NCI-H524 treated with DMSO at 0.1 percent for 48 hours (cell line): ENCODE measurements around the gene PITPNM3.
A peak's percentile ranks its signal among the peaks of the same experiment; 100 is the strongest.

Source experiments
- DNase-seq: peaks from one replicate; lab custom pipeline; 2025; lab: John Stamatoyannopoulos, UW

The PITPNM3 gene

GRCh38 chr17:6551869-6552531 is 4.4 kb downstream of the PITPNM3 start:
- no peak for DNase-seq

- DNase-seq = no peak
These were observed 5.0 kb downstream of the PITPNM3 start for GRCh38 chr17:6551356-6551755.

GRCh38 chr17:6549384-6550036 is 6.8 kb downstream of the PITPNM3 start:
- no peak for DNase-seq

- no peak for DNase-seq
These were observed 7.6 kb downstream of the PITPNM3 start for GRCh38 chr17:6548578-6549330.

- DNase-seq = no peak
These were observed 8.3 kb downstream of the PITPNM3 start for GRCh38 chr17:6548034-6548433.

- DNase-seq = peak; percentile 35
These were observed 9.0 kb downstream of the PITPNM3 start for GRCh38 chr17:6547336-6547735.

- DNase-seq = no peak
These were observed 10.2 kb downstream of the PITPNM3 start for GRCh38 chr17:6546069-6546718.

- no peak for DNase-seq
These were observed 11.1 kb downstream of the PITPNM3 start for GRCh38 chr17:6545291-6545690.

GRCh38 chr17:6544011-6544370 is 12.4 kb downstream of the PITPNM3 start:
- DNase-seq = no peak

- DNase-seq = no peak
These were observed 13.0 kb downstream of the PITPNM3 start for GRCh38 chr17:6543079-6544010.

GRCh38 chr17:6542577-6542976 is 13.8 kb downstream of the PITPNM3 start:
- no peak for DNase-seq

- no peak for DNase-seq
These were observed 14.5 kb downstream of the PITPNM3 start for GRCh38 chr17:6541886-6542285.

- DNase-seq = no peak
These were observed 16.5 kb downstream of the PITPNM3 start for GRCh38 chr17:6539871-6540270.

- no peak for DNase-seq
These were observed 19.7 kb downstream of the PITPNM3 start for GRCh38 chr17:6536566-6537065.

- no peak for DNase-seq
These were observed 20.3 kb downstream of the PITPNM3 start for GRCh38 chr17:6536053-6536452.

GRCh38 chr17:6534846-6535514 is 21.4 kb downstream of the PITPNM3 start:
- no peak for DNase-seq

GRCh38 chr17:6532441-6532885 is 23.9 kb downstream of the PITPNM3 start:
- no peak for DNase-seq

GRCh38 chr17:6531575-6531974 is 24.8 kb downstream of the PITPNM3 start:
- DNase-seq = no peak

- DNase-seq = no peak
These were observed 25.9 kb downstream of the PITPNM3 start for GRCh38 chr17:6530324-6530920.

- DNase-seq = no peak
These were observed 27.8 kb downstream of the PITPNM3 start for GRCh38 chr17:6528557-6528956.
